ENCODE measurements around the gene AGFG2.

Gene AGFG2

DNA sequence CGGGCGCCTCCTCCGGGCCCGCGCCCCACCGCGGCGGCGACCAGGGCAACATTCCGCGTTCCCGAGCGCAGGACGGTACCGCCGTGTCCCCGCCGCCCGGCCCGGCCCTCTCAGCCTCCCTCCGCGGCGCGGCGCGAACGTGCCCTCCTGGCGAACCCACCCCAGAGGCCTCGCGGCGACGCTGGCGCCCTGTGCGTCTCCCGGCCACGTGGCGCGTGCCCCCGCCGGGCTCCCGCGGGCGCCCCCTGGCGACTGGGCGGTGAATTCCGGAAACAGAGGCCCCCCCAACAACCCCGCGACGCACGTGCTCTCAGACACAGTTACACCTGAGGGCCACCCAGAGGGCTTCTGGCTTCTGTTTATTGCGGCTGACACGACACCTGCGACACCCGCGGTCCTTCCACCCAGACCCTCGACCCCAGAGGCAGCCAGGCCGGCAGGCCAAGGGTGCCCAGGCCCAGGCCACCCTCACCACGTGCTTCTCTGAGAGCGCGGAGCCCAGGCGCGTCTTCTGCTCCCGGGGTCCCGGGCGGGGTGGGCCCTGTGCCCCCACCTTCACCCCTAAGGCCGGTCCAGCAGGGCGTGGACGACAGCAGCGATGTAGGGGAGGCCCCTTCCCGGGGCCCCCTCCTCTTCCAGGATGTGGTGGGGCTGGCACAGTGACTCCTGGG, 34.8 kb downstream of the AGFG2 start, which contains the start of gene SAP25:
SAP25 (minus strand) TSS at position 210 of the 671 bp plus-strand sequence; CDS start at position 52, 158 bp downstream.
- no peak for DNase-seq

DNA sequence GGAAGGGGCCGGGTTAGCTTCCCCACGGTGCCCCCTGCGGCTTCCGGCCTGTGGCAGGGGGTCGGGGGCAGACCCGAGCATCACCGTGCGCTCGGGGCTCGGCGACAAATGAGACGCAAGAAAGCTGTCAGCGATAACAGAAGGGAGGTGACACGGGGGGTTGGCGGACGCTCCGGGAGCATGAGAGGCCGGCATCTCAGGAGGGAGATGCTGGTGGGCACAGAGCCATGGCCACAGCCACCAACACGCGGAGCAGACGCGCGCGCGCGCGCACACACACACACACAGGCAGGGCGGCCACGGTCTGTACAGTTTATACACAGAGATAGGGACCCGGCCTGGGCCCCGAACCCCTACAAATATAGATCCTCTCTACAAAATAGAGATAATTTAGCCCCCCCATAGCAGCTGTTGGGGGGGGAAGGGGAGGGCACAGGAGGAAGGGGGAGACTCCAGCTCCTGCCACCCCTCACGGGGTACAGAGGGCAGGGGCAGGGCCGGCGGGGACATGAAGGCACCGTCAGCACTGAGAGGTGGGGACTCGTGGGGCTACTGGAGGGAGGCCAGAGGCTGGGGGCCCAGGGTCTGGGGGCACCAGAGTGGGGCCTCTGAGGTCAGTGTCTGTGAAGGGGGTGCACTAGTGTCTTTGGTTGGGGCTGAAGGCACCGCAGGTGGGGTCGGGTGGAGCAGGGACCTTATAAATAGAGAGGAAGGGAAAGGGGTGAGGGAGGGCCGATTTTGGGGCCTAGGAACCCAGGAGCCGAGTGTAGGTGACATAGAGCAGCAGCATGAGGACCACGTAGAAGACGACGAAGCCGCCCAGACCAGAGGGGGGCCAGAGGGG, 35.6 kb downstream of the AGFG2 start:
- DNase-seq: no peak

DNA sequence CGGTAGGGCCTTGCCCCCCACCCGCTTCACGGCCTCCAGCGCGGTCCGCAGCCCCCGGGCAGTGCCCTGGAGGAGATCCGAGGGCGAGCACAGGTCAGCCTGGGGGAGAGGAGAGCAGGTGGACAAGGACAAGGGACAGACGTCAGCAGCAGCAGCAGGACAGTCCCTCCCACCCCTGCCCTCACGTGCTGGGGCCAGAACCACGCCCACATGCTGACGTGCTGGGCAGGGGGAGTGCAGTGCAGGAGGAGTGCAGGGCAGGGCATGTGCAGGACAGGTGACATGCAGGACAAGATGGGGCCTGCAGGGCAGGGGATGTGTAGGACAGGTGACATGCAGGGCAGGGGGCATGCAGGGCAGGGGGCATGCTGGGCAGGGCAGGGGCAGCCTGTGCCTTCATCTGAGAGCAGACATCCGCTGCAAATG, 36.2 kb downstream of the AGFG2 start:
- no peak for DNase-seq

DNA sequence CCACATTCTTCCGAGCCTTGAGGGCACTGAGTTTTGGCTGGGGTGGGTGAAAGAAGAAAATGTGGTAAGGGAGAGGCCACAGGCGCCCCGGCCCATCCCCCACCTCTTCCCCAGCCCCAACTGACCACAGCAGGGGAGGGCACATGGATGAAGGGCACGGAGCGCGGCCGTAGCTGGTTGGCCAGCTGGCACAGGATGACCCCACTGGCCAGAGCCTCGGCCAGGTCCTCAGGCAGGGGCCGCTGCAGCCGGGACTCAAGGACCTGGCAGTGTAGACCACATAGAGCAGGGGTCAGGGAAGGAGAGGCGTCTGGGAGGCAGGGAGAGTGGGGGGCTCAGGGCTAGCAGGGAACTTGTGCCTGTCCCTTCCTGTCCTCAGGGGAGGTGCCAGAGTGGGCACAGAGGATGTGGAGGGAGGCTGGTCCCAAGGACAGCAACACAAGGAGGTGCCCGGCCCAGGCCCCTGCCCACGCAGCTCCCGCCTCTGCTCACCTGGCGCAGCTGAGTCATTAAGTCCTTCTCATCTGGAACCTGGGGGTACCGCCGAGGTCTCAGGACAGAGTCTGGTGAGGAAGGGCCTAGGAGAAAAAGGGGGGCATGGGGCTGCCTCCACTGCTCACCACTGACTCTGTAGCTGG, 36.9 kb downstream of the AGFG2 start:
- no peak for DNase-seq

DNA sequence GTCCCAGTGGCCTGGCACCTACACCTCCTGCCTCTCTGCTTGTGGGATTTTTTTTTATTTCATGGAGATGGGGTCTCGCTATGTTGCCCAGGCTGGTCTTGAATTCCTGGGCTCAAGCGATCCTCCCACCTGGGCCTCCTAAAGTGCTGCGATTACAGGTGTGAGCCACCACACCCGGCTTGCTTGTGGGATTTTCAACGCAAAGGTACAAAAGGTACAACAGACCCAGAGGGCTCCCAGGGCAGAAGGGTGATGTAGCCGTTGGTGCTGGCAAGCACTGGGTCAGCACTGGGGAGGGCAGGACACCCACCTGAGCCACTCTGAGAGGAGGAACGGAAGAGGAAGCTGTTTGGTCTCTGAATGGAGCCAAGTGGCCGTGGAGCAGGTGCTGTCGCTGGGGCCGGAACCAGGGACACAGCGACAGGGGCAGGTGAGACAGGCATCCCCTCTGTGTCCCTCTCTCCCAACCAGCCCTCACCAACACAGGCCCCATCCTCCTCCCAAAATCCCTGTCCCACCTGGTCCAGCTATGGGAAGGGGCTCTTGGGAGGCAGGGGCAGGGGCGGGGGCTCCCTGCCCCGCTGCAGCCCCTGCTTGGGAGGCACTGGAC, 37.5 kb downstream of the AGFG2 start:
- DNase-seq: no peak

DNA sequence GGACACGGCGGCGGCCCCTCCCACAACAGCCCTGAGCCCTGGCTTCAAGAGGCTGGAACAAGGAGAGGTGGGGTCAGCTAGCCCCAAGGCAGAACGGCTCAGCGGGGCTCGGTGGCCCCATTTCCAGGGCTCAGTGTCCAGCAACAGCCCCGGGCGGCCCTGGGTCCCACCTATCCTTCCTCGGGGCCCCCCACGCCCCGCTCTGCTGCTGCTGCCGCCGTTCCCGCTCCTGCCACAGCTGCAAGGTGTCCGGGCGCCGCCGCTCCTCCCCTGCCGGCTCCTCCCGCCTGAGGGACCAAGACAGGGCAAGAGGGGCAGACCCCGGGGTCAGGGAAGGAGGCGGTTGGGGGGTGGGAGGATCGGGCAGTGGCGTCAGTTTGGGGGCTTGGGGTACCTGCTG, 38.1 kb downstream of the AGFG2 start:
- no peak for DNase-seq

DNA sequence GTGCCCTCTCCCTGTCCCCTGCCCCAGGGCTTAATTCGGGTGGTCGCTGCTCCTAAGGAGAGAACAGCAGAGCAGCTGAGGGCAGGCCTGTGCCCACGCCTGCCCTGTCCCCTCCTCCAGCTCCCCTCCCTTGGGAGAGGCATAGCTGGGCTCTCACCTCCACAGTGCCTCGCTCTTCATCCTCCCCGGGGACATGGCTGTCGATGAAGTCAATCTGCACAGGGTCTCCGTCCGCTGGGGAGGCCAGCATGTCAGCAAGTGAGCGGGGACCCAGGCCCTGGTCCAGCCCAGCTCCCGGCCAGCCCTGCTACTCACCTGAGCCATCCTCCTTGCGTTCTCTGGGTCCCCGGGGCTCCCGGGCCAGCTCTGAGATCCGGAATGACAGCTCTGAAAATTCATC, 38.5 kb downstream of the AGFG2 start:
- no peak for DNase-seq

DNA sequence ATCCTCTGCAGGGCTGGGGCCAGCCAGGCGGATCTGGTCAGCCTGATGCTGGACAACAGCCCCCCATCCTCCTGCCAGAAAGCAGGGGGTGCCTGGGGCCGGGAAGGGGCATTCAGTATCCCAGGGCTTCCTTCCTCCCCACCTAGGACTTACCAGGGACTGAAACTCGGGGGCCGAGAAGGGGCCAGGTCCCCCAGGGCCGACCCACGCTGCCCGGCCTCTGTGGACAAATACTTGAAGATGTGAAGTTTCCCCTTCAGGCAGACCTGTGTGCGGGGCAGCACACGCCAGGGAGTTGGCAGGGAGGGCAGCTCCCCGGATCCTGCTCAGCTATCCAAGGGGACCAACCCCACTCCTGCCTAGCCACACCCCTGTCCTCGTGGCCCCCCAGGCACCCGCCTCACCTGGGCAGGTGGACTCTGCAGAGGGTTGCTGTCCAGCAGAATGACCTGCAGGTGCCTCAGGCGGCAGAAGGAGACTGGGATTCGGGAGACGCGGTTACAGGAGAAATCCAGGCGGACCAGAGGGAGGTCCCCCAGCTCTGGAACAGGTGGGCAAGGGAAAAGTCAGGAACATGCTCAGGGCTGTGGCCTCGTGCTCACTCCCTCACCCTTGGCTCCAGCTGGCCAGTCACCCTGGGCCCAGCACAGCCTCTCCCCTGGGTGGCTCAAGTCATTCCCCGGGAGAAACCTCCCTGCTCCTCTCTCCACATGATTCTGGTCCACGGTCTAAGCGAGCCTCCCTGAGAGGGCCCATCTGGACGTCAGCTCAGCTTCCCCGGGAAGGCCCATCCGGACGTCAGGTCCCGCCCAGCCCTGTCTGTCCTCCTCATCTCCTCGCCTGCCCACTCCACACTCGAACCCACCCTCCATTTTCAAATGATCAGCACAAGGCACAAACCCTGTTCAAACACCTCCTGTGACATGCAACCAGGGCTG, 39.5 kb downstream of the AGFG2 start:
- no peak for DNase-seq

DNA sequence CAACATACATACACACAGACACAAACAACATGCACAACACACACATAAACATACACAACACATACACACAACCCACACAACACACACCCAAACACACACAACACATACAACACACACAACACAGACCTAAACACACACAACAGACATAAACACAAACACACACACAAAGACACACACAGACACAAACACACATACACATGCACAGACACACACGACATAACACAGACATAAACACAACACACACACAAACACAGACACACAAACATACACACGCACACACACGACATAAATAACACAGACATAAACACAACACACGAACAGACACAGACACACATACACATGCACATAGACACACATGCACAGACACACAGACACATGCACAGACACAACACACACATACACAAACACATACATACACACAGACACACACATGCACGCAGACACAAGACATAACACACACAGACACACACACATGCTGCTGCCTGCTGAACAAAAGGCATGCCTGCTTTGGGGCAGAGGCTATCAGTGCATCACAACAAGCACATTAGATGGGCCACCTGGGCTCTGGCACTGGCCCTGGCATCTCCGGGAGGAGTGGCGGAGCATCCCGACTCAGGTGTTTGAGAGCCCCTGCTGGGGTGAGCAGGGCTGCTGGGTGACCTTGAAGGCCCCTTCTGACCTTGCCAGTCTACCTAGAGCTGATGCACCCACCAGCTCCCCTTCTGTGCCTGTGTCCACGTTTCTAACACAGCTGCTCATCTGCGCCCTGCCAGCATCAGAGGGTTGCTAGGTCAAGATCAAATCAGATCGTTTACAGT, 41.7 kb downstream of the AGFG2 start:
- DNase-seq: no peak

DNA sequence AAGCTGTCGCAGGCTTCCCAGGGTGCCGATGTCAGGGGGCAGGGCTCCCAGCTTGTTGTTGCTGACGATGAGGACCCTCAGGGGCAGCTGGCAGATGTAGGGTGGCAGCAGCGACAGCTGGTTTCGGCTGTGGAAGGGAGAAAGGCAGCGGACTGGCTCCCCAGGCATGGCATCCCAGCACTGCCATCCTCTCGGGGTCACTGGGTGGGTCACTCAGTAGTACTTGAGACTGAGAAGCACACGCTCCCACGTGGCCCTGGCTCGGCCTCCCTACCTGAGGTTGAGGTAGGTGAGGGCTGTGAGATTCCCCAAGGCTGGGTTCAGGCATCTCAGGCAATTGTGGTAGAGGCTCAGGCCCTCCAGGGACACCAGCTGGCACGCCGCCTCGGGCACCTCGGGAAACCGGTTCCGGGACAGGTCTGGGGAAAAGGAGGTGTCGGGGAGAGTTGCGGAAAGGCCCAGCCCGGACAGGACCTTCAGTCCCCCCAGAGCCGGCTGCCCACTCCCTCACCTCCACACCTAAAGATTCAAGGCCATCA, 43.1 kb downstream of the AGFG2 start:
- no peak for DNase-seq

DNA sequence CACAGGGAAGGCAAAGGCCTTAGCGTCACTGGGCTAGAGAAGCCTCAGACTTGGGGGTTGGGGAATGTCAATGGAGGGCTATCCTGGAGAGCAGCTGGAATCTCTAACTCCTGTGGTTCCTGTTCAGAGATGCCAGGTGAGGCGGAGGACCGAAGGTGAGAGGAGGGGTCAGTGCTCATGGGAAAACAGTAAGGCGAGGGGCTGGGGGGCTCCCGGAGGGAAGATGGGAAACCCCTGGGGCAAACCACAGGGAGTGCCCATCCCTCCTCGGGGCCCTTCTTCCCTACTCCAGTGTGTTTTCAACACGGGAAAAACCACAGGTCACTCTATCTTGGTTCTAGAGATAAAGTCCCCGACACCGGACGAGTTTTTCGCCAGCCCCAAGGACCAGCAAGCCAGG, 43.6 kb downstream of the AGFG2 start:
- DNase-seq: no peak

DNA sequence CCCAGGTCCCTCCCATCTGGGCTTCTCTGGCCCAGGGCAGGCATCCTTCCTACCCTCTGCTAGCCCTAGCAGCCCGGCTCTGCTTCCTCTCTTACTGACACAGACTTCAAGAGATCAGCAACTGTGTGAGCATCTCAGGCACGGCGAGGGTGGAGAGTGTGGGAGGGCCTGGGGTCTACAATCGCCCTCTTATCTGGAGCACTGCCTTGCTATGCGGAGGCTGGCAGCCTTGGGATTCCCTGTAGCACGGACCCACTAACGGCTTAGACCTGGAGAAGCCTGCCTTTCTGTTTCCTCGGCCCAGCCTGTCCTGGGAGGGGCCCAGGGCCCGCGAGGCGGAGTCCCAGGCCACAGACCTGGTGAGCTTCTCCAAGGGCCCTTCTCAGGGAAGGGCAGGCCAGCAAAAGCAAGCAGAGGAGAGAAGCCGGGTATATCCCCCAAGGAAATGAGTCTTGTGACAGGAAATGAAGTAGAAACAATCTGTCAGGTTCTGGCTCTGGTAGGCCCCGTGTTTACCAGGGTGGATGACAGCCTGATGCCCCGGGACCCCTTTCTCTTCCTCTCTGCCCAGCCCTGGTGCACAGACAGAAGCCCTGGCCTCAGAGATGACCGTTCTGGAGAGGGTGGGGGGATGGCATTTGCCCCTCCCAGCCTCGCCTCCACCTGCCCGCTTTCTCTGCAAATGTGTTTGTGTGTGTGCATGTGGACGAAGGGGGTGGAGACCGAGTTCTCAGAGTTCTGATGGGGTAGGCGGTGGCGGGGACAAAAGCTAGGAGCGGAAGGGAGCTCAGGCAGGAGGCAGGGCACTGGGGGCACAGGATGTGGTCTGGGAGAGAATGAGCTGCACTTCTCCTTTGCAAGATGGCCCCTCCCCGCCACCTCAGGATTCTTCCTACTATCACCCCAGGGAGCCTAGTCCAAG, 44.4 kb downstream of the AGFG2 start:
- no peak for DNase-seq

DNA sequence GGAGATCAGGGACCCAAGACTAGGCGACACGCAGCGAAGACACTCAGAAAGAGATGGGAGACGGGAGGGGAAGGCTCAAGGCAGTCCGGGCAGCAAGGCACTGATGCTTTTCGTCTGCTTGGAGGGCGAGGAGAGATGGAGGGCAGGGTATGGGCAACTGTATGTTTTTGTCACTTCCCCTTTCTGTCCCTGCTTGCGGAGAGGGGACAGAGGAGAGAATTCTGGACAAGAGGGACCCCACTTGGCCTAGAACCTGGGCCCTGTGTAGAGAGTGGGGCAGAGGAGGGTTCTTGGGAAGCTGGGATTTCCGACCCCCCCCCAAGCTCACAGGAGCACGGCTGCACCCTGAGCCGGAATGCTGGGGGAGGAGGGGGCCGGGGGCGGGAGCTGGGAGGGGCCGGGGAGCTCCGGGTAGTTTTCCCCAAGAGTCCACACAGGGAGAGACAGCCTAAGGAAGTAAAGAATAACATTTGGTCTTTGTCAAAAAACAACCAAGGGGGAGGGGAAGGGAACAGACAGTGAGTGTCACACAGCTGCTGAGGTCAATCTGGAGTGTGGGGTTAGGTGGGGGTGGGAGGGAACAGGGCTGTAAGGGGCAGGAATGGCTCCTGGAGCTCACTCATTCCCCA, 45.2 kb downstream of the AGFG2 start:
- no peak for DNase-seq

DNA sequence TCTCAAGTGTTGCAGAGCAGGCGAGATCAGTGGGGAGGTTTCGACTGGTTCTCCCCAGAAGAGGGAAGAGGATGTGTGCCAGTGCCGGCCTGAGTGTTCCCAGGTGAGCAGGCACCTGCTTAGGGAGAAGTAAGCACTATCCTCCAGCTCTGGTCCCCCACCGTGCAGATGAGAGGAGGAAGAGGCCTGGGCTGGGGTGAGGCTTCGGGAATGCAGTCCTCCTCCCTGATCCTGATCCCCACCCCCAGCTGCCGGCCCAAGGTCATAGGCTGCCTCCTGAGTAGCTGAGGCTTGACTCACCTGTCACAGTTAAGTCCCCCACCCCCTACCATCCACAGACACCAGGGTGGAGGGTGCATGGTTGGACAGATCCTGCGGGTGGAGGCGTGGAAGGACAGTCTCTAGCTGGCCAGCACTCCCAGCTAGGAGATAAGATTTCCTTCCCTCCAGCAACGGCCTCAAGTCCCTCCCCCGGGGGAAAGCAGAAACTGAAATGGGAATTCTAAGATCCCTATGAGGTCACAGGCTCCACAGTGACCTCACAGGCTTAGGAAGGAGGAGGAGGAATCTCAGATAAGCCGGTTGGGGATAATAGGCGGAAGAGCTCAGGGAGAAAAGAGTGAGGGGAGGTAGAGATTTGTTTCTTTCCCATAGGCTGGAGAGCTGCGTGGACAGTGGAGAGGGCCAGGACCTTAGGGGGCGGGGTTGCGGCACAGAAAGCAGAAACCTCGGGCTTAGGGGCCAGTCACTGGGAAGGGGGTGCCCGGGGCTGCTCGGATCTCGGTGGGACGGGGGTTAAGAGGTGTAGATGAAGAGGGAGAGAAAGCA, 45.9 kb downstream of the AGFG2 start:
- DNase-seq: peak; percentile 66

DNA sequence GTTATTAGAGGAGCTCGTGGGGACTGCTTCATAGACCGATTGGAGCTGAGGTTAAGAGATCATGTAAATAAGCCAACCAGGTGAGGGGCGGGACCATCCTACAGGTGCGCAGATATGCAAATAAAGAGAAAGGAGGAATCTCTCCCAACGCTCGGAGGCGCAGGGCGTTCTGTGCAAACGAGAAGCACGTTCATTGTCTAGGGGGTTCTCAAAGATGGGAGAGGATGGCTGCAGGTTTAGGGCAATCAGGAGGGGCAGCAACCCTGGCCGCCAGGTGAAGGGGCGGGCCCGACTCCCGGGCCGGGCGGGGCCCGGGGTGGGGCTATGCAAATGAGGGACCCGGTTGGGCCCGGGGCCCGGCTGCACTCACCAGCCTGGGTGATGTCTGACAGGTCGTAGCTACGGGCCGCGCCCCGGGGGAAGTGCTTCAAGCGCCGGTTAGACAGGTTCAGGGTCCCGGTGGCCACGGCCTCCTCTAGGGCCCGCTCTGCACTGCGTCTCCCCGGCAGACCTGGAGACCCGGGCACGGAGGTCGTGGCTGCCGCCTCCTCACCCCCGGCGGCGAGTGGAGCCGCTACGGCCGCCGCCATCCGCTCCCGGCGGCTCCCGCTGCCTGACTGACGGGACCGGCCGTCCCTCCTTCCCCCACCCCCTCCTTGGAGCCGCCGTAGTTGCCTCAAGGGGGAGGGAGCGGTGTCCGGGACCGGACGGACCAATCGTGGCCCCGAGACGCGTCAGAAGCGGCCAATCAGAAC, 46.7 kb downstream of the AGFG2 start, which contains the start of gene LRCH4:
LRCH4 (minus strand) TSS at position 619 of the 755 bp plus-strand sequence; CDS start at position 590, 29 bp downstream.
- no peak for DNase-seq

DNA sequence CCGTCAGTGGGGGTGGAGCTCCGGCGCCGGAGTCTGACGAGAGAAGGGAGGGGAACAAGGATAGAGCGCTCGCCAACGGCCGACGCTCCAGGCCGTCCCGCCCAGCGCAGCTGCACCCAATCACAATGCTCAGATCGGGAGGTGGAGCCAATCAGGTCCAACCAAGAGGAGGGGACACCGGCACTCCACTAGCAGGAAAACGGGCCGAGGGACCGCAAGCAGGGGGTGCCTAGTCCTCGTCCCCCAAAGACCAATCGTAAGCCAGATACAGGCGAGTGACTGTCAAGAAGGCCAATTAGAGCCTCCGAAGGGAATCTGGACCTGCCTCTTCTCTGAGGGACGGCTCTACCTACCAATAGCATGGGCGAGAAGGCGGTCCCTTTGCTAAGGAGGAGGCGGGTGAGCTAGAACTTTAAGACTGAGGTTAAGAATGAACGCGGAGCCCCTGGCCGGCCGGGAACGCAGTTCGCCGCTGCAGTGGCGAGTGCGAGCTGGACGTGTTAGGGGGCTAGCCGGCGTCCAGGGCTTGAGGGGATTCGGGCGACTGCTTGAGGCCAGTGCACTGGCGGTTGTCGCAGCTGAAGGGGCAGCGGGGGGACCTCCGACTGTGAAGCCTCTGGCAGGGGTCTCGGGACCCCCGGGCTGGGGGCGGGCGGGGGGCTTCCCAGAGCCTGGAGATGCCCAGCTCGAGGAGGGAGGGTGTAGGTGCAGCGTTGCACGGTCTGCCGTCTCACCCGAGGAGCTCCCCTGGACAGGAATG, 47.4 kb downstream of the AGFG2 start, which contains the start of gene FBXO24:
FBXO24 (plus strand) TSS at position 63 of the 760 bp plus-strand sequence; CDS start at position 361, 298 bp downstream.
- DNase-seq: peak; percentile 100

DNA sequence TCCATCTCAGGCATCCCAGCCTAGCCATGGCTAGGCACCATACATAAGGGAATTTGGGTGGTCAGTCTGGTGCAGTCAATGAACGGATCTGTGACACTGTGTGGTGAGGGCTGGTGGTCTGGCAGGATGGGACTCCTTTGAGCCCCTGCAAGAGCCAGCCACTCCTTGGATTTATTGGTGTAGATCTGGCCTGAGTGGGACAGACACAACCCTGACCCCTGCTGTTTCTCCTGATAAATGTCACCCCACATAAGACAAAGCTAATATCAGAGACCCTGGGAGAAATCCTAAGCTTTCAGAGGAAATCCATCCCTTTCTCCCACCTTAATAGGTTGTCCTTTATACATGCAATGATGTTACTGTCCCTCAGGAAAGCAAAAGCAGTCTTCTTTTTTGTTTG, 49.4 kb downstream of the AGFG2 start:
- no peak for DNase-seq
